Subcutaneous adipose tissue (tissue), 4 donors: ENCODE measurements around the gene PBXIP1. TPM values are rescaled to one million over a fixed set of nuclear protein-coding genes. Genes with fewer than 3 reads are reported as not detected.

ENCODE experiments used
- total RNA-seq, 4 donors: library from RNA; depleted of rRNA; stranded (reverse); fragments of >200 nt; gene quantifications; one replicate each; pipeline ENCODE4 v1.1.0, GENCODE V29; 2016
- TF ChIP-seq, protein P1 (sequence below): fragments of 450-650 bp; IDR thresholded peaks from one replicate; pipeline ENCODE4 v1.5.1; 2016; ENCODE audit warnings: low read depth, mild to moderate bottlenecking, control low read depth, antibody characterized with exemption, moderate library complexity

PBXIP1 gene
- total RNA-seq, 4 donors from 2014 or later = 34.9 to 177 (median 91.0) TPM

DNA sequence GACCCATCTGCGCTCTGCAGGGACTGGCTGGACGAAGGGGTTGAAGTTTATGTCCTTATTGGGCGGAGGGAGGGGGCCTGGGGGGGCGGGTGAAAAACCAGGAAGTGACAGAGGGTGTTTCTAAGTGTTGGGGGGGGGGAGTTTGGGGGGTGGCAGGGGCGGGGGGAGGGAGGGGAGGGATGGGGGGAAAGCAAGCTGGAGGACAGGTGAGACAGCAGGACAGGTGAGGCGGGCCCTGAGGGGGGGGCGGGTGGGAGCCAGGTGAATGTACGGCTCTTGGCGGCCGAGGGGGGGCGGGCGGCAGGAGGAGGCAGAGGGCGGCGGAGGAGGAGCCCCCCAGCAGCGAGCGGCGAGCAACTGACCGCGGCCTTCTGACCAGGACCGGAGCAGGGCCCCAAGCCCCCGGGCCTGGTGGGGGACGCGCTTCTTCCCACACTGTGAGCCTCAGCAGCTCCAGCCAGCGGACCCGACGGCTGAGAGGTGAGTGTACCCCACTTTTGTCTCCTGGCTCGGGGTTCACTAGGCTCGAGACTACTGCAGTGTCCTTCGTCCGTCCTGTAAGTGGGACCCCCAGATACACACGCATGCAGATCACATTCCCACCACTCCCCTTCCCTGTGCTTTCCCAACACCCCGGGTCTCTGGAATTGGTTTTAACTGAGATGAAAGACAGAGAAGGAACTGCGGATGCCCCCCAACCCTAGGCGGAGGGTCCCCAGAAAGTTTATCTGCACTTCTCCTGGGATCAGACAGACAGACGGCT lies 46.7 kb upstream of the PBXIP1 start, which contains the start of gene ZBTB7B:
Gene ZBTB7B (plus strand): TSS at position 339 of the 763 bp plus-strand sequence. CDS start 11,859 bp downstream, outside the sequence.
- TF ChIP-seq, protein P1, sequence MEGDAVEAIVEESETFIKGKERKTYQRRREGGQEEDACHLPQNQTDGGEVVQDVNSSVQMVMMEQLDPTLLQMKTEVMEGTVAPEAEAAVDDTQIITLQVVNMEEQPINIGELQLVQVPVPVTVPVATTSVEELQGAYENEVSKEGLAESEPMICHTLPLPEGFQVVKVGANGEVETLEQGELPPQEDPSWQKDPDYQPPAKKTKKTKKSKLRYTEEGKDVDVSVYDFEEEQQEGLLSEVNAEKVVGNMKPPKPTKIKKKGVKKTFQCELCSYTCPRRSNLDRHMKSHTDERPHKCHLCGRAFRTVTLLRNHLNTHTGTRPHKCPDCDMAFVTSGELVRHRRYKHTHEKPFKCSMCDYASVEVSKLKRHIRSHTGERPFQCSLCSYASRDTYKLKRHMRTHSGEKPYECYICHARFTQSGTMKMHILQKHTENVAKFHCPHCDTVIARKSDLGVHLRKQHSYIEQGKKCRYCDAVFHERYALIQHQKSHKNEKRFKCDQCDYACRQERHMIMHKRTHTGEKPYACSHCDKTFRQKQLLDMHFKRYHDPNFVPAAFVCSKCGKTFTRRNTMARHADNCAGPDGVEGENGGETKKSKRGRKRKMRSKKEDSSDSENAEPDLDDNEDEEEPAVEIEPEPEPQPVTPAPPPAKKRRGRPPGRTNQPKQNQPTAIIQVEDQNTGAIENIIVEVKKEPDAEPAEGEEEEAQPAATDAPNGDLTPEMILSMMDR = no peak

DNA sequence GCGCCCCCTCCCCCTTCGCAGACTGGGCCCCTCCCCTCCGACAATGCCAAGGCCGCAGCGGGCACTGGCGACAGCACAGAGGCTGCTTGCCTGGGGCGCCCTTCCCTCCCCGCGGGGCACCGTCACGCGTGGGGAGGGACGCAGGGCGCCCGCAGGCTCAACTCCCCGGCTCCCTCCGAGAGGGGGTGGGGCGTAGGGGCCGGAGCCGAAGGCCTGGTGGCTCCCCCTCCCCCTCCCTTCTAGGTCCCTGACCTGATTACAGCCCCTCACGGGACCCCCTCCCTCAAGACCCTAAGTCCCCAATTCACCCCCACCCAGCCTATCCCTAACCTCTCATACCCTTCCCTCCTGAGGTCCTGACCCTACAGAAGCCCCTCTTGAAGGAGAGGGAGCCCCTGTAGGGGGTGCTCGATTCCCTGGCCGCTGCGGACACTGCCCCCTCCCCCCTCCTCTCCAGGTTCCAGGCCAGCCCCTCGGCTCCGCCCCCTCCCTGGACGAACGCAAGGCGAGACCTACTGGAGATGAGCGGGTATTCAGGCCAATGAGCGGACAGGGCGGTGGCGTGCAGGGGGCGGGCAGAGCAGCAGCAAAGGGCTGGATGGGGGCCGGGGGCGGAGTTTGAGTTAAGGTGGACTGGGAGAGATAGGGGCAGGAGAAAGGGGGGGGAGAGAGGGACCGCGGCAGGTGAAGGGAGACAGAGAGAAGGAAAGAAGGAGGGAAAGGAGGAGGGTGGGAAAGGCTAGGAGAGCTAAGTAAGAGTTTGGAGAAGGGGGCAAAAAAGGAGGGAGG lies 46.0 kb upstream of the PBXIP1 start:
- TF ChIP-seq, protein P1 = no peak

DNA sequence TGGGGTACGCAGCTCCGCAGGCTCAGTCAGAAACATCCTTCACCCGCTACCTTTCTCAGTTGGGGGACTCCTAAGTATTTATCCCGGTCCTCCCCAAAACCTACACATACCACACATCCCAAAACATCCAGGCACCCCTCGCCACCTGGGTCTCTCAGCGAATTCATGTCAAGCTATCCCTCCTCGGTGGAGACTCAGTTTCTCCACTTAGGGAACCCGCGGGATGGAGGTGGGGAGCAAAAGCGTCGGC lies 45.5 kb upstream of the PBXIP1 start:
- TF ChIP-seq, protein P1 = no peak

DNA sequence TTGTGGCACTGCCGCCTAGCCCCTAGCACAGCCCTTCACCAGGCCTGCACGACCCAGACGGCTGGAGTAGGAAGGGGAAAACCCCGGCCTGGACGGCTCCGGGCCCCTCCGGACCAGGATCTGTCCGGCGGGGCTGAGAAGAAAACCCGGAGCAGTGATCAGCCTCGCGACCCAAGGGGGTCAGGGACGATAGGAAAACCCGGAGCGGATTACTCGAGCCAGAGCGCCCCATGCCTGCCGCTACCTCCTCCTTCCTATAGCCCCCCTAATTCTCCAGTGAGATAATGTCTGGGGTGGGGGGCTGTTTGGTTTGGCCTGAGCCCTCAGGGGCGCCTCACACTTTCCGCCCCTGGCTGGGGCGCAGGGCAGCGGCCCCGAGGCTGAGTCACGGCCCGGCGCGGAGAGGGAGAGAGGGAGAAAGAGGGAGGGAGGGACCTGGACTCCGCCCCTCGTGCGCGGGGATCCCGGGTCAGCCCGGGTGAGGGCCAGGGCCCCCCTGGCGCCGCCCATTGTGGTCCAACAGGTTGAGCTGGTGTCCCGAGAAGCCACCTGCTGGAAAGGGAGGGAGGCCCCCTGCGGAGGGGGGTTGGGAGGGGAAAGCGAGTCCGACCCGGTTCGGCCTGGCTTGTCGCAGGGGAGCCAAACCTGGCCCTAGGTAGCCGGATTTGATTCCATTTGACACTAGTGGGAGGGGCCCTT lies 45.0 kb upstream of the PBXIP1 start:
- TF ChIP-seq, protein P1 = no peak

DNA sequence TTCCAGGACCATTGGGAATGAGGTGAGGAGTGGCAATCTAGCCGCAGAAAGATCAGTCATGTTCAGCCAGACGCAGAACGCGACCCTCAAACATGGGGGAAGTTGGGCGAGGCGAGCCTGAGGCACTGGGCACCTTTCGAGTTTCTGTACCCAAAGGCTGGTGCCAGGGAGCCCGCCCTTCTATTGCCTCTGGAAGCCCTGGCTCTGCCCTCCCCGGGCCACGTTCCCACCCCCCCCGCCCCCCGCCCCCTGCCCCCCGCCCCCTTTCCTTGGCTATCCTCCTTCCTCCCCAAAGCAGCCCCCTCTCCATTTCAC lies 44.5 kb upstream of the PBXIP1 start:
- TF ChIP-seq, protein P1 = no peak

DNA sequence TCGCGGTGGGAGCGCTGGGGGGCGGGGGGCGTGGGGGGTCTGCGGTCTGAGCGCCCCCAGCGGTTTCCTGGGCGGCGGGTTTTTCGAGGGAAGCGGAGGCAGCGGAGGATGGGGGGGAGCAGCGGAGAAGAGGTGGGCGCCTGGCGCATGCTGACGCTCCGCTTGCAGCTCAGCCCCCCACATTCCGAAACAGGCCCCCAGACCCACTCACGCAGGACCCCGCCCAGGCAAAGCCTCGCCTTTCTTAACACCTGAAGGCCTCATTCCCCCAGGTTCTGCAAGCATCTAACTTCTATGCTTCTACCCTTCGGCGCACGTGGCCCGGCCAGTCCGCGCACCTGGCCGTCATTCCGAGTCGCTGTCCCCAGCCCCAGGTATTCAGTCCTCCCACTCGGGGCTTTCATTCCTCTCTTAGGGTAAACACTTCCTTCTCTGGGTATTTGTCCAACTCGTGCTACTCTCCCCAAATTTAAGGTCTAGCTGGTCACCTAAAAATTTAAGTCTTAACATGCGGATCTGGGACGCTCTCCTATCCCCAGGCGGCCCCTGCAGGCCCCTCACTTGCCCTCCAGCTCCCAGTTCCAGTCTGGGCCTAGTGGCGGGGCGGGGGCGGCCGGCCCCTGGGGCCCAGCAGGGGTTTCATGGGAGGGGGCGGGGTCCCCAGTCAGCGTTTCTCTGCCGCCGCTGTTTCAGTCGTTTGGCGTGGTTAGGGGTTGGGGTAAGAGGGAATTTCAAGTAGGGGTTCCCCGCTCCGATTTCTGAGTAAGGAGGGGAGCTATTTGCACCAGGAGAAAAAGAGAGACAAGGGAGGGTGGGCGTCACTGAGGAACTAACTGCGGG lies 43.9 kb upstream of the PBXIP1 start:
- TF ChIP-seq, protein P1 = no peak
